ENCODE measurements around the gene NDST1. TPM values are rescaled to one million over a fixed set of nuclear protein-coding genes. Genes with fewer than 3 reads are reported as not detected.

The NDST1 gene
- 100 to 1,000 TPM in 1 of 4 donors, 10 to 100 TPM in 3; 32.4 to 104 (median 42.6) TPM for total RNA-seq

GRCh38 chr5:150507474-150508276 lies at the start of gene NDST1:
TSS of gene NDST1 (plus strand) at chr5:150508131. CDS start at chr5:150521255, 13,124 bp downstream.
- TF ChIP-seq CTCF (IDR thresholded peaks at IDR 0.05; ENCODE audit: low read depth) = no peak

GRCh38 chr5:150458802-150459557 lies 49.0 kb upstream of the NDST1 start:
- no peak for TF ChIP-seq CTCF (IDR thresholded peaks at IDR 0.05; ENCODE audit: low read depth)

GRCh38 chr5:150460781-150461180 lies 47.1 kb upstream of the NDST1 start:
- TF ChIP-seq CTCF (IDR thresholded peaks at IDR 0.05; ENCODE audit: low read depth) = no peak

GRCh38 chr5:150461231-150461630 lies 46.7 kb upstream of the NDST1 start:
- TF ChIP-seq CTCF (IDR thresholded peaks at IDR 0.05; ENCODE audit: low read depth) = no peak

- no peak for TF ChIP-seq CTCF (IDR thresholded peaks at IDR 0.05; ENCODE audit: low read depth)
Measured at GRCh38 chr5:150464554-150465012, 43.3 kb upstream of the NDST1 start.

GRCh38 chr5:150465927-150466326 lies 42.0 kb upstream of the NDST1 start:
- no peak for TF ChIP-seq CTCF (IDR thresholded peaks at IDR 0.05; ENCODE audit: low read depth)

- no peak for TF ChIP-seq CTCF (IDR thresholded peaks at IDR 0.05; ENCODE audit: low read depth)
Measured at GRCh38 chr5:150468206-150468605, 39.7 kb upstream of the NDST1 start.
